Hepatocyte (in vitro differentiated cells): ENCODE results near the gene DSCAM.

ENCODE experiments used
- CTCF ChIP-seq: fragments of 200-600 bp; sonication (generic); IDR thresholded peaks from 2 replicates; pipeline ENCODE4 v1.5.1; 2016; ENCODE audit warnings: antibody characterized with exemption, mild to moderate bottlenecking; ENCODE audit not compliant: poor library complexity
- EZH2 ChIP-seq: fragments of 200-600 bp; sonication (generic); IDR thresholded peaks from 2 replicates; pipeline ENCODE4 v1.6.1; 2016; ENCODE audit warnings: antibody characterized with exemption, mild to moderate bottlenecking, borderline replicate concordance

- TF ChIP-seq CTCF (no peak), EZH2 (no peak)
Measured at GRCh38 chr21:40631211-40631610, 215.7 kb downstream of the DSCAM start.
